ENCODE data around the gene ZNF774. TPM values are rescaled to one million over a fixed set of nuclear protein-coding genes. Genes with fewer than 3 reads are reported as not detected.

ZNF774 gene
- total RNA-seq, 1 donor from 2014 or later: 10.0 TPM

DNA sequence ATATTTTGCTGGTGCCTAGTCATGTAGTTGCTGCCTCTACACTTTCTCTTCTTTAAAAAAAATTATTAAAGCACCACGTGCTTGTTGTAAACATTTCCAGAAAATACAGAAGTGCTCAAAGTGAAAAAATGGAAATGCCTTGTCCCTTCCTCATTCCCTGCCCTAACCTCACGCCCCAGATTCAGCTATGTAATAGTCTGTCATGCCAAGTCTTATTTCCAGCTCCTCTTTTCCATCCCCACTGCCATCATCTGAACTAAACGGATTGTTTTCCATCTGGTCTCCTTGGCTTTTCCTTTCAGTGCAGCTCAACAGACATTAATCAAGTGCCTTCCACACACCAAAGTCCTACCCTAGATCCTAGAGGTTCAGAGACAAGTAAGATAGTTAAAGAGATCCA lies 15.5 kb downstream of the ZNF774 start:
- TF ChIP-seq, protein P1, sequence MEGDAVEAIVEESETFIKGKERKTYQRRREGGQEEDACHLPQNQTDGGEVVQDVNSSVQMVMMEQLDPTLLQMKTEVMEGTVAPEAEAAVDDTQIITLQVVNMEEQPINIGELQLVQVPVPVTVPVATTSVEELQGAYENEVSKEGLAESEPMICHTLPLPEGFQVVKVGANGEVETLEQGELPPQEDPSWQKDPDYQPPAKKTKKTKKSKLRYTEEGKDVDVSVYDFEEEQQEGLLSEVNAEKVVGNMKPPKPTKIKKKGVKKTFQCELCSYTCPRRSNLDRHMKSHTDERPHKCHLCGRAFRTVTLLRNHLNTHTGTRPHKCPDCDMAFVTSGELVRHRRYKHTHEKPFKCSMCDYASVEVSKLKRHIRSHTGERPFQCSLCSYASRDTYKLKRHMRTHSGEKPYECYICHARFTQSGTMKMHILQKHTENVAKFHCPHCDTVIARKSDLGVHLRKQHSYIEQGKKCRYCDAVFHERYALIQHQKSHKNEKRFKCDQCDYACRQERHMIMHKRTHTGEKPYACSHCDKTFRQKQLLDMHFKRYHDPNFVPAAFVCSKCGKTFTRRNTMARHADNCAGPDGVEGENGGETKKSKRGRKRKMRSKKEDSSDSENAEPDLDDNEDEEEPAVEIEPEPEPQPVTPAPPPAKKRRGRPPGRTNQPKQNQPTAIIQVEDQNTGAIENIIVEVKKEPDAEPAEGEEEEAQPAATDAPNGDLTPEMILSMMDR (IDR thresholded peaks at IDR 0.05; ENCODE audit: unreplicated experiment): no peak
- Mint-ChIP-seq H3K27ac (peak overlapping the region; percentile 18), H3K4me3 (no peak overlapping the region), H3K27me3 (ENCODE audit: low read depth) (no peaks in the 10 kb centered on the region), H3K4me1 (peaks cover 30% of the 10 kb centered on the region), H3K9me3 (no peaks in the 10 kb centered on the region), H3K36me3 (no peaks in the 10 kb centered on the region)
- DNase-seq (ENCODE audit: low spot score in 2 of 2, unreplicated experiment in 2 of 2): no peak

DNA sequence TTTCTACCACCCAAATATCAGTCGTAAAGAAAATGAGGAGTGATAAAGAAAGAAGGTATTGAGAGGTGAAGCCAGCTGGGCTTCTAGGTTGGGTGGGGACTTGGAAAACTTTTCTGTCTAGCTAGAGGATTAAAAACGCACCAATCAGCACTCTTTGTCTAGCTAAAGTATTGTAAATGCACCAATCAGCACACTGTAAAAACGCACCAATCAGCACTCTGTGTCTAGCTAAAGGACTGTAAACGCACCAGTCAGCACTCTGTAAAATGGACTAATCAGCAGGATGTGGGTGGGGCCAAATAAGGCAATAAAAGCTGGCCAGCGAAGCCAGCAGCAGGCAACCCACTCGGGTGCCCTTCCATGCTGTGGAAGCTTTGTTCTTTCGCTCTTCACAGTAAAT lies 23.0 kb downstream of the ZNF774 start:
- Mint-ChIP-seq H3K4me1 (peaks cover 3% of the 10 kb centered on the region), H3K36me3 (peaks cover 2% of the 10 kb centered on the region), H3K4me3 (no peak overlapping the region), H3K9me3 (peaks cover 9% of the 10 kb centered on the region), H3K27me3 (ENCODE audit: low read depth) (no peaks in the 10 kb centered on the region), H3K27ac (no peak overlapping the region)
- TF ChIP-seq, protein P1 (IDR thresholded peaks at IDR 0.05; ENCODE audit: unreplicated experiment): no peak
- DNase-seq (ENCODE audit: low spot score in 2 of 2, unreplicated experiment in 2 of 2): no peak

DNA sequence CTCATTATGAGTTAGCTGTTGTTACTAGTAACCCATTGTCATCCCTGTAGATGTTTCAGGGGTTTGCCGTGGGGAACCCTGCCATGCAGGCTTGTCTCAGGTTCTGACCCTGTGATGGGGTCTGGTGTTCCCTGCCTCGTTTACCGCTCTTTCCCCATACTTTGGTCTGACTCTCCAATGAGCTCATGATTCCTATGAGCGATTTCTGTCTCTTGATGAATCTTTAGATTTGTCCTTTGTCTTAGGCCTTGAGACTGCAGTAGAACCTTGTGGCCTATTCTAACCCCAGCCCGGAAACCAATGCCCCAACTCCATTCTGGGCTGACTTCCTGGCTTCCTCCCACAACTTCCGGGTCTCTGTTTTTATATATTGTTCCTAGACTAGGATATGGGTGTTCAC lies 24.7 kb downstream of the ZNF774 start:
- H3K9me3 Mint-ChIP-seq: peaks cover 14% of the 10 kb centered on the region
- no peak overlapping the region for H3K4me3 Mint-ChIP-seq
- H3K27ac Mint-ChIP-seq: no peak overlapping the region
- TF ChIP-seq, protein P1 (IDR thresholded peaks at IDR 0.05; ENCODE audit: unreplicated experiment): no peak
- no peak for DNase-seq (ENCODE audit: low spot score in 2 of 2, unreplicated experiment in 2 of 2)
- no peaks in the 10 kb centered on the region for H3K27me3 Mint-ChIP-seq (ENCODE audit: low read depth)
- peaks cover 6% of the 10 kb centered on the region for H3K4me1 Mint-ChIP-seq
- H3K36me3 Mint-ChIP-seq: peaks cover 6% of the 10 kb centered on the region

DNA sequence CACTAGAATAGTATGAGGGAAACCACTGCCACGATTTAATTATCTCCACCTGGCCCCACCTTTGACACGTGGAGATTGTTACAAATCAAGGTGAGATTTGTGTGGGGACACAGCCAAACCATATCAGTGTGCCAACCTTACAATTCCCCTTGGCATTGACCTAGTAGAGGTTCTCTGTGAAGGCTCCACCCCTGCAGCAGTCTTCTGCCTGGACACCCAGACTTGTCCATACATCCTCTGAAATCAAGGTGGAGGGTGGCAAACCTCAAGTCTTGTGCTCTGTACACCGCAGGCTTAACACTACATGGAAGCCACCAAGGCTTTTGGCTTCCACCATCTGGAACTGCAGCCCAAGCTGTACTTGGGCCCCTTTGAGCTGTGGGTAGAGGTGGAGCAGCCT lies 27.2 kb downstream of the ZNF774 start:
- Mint-ChIP-seq H3K27ac (no peak overlapping the region), H3K4me1 (peaks cover 11% of the 10 kb centered on the region), H3K9me3 (peaks cover 14% of the 10 kb centered on the region), H3K4me3 (no peak overlapping the region), H3K36me3 (peaks cover 6% of the 10 kb centered on the region), H3K27me3 (ENCODE audit: low read depth) (no peaks in the 10 kb centered on the region)
- TF ChIP-seq, protein P1 (IDR thresholded peaks at IDR 0.05; ENCODE audit: unreplicated experiment): no peak
- DNase-seq (ENCODE audit: low spot score in 2 of 2, unreplicated experiment in 2 of 2): no peak

DNA sequence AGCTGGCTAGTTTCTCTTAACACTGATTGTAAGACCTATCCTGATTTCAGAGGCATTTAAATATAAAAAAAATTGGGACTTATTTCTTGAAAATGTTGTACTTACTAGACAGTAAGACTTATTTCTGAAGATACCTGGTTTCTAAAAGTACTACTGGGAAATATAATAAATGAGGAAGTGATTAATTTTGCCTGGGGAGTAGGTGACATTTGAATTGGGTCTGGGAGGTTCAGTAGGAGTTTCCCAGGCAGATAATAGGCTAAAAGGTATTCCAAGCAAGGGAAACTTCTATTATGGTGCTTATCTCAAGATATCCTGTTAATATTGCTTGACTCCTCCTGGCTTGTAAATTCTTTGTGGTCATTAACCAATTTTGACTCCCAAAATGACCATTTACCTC lies 29.4 kb downstream of the ZNF774 start:
- Mint-ChIP-seq H3K9me3 (peaks cover 10% of the 10 kb centered on the region), H3K36me3 (peaks cover 6% of the 10 kb centered on the region), H3K27me3 (ENCODE audit: low read depth) (no peaks in the 10 kb centered on the region), H3K4me3 (no peak overlapping the region), H3K27ac (peak overlapping the region; percentile 21), H3K4me1 (peaks cover 11% of the 10 kb centered on the region)
- no peak for DNase-seq (ENCODE audit: low spot score in 2 of 2, unreplicated experiment in 2 of 2)
- TF ChIP-seq, protein P1 (IDR thresholded peaks at IDR 0.05; ENCODE audit: unreplicated experiment): no peak

DNA sequence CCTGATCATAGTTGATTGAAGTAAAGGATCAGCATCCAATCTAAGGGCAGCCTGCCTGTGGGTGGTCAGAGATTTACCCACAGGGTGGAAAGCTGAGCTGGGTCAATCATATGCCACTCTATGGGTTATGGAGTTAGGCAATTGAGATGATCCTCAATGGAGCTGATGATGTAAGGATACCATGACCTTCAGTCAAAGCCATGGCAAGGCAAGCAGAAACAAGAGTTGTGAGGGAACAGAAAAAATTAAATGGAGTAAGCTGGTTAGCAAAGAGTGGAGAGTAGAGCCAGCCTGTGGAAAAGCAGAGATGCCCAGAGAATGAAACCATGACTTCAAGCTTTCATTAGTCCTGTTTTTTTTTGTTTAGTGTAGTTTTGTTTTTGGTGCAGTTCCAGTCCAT lies 30.2 kb downstream of the ZNF774 start:
- no peak for DNase-seq (ENCODE audit: low spot score in 2 of 2, unreplicated experiment in 2 of 2)
- Mint-ChIP-seq H3K27ac (no peak overlapping the region), H3K27me3 (ENCODE audit: low read depth) (no peaks in the 10 kb centered on the region), H3K9me3 (peaks cover 10% of the 10 kb centered on the region), H3K4me1 (peaks cover 11% of the 10 kb centered on the region), H3K36me3 (peaks cover 6% of the 10 kb centered on the region), H3K4me3 (no peak overlapping the region)
- TF ChIP-seq, protein P1 (IDR thresholded peaks at IDR 0.05; ENCODE audit: unreplicated experiment): no peak

Data from mesothelial cell of epicardium (in vitro differentiated cells).